NCI-H2107 treated with DMSO at 0.1 percent for 48 hours (cell line): ENCODE results near the gene PEX5.
"Not testable (repeated sequence)": the region's sequence is repeated elsewhere in the genome, so short reads cannot be mapped to it uniquely, and the experiment has no call there.

Experiments
- DNase-seq: peaks from one replicate; lab custom pipeline; 2025; ENCODE audit not compliant: unreplicated experiment; lab: John Stamatoyannopoulos, UW

PEX5 gene

GRCh38 chr12:7210642-7211151 is 21.2 kb downstream of the PEX5 start:
- no peak for DNase-seq

- no peak for DNase-seq
Measured at GRCh38 chr12:7212678-7213077, 23.2 kb downstream of the PEX5 start.

DNA sequence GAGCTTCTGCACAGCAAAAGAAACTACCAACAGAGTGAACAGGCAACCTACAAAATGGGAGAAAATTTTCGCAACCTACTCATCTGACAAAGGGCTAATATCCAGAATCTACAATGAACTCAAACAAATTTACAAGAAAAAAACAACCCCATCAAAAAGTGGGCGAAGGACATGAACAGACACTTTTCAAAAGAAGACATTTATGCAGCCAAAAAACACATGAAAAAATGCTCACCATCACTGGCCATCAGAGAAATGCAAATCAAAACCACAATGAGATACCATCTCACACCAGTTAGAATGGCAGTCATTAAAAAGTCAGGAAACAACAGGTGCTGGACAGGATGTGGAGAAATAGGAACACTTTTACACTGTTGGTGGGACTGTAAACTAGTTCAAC is 24.3 kb downstream of the PEX5 start:
- not testable (repeated sequence) for DNase-seq

GRCh38 chr12:7217475-7218069 is 28.1 kb downstream of the PEX5 start:
- DNase-seq, result no peak

DNA sequence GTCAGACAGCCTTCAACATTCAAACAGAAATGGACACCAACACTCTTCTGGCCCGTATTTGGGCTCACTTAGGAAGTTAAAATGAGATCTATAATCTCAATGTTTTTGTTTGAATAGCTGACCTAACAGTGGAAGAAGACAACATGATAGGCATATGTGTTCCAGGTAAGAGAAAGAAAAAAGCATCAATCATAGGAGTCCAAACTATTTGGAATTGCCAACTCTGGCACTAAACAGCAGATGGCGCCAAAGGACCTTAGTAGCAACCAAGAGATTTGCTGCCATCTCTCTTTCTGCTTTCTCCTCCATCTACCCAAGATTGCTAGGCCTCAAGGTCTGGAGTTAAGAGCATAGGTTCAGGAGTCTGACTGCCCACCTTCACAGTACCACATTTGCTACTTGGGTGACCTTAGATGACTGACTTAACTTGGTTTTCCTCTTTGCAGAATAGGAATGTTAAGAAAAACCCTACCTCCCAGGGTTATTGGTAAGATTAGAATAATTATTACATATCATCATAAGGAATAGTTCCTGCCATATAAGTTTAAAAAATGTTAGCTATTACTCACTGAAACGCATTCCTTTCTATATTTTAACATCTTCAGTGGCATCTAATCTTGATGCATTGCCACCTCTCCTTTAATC is 30.2 kb downstream of the PEX5 start:
- DNase-seq, result peak; percentile 28

- no peak for DNase-seq
Measured at GRCh38 chr12:7221486-7221885, 32.0 kb downstream of the PEX5 start.

DNA sequence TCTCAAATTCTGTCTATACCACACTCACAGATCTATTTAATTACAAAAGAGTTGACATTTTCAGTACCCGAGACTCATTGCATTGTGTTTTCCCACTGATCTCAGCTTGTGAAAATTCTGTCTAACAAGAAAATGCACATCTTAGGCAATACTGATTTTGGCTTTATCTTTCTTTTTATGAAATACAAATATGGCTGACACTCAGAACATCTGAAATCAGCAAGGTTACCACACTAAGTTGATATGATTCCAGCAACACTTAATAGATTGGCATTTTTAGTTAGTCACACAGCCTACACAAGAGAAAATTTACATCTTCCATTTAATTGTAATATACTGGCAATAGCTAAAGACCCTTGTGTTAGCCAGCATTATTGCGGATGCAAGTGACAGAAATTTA is 40.3 kb downstream of the PEX5 start:
- no peak for DNase-seq

DNA sequence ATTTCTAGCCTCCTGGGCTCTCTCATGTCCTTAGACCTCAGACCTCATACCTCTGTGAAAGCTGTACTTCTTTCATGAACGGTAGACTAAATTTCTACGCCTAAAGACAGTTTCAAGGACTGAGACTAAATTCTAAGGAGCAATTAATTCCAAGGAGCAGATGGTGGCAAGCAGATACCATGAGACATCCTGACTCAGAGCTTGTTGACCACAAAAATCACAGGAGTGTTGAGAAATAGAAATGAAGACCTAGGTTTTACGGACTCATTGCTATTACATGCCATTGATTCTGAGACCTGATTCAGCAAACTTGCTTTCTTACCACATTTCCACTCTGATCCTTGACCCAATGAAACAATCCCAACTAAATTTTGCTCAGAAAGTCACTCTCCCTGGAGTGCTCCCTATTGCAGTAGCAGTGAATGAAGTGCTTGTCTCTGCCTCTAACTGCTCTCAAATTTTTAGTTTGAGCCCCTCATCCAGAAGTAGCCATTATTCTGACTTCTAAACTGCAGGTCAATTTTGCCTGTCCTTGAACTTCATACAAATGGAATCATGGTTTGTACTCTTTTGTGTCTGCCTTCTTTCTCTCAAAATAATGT is 52.0 kb downstream of the PEX5 start:
- DNase-seq, result no peak

DNA sequence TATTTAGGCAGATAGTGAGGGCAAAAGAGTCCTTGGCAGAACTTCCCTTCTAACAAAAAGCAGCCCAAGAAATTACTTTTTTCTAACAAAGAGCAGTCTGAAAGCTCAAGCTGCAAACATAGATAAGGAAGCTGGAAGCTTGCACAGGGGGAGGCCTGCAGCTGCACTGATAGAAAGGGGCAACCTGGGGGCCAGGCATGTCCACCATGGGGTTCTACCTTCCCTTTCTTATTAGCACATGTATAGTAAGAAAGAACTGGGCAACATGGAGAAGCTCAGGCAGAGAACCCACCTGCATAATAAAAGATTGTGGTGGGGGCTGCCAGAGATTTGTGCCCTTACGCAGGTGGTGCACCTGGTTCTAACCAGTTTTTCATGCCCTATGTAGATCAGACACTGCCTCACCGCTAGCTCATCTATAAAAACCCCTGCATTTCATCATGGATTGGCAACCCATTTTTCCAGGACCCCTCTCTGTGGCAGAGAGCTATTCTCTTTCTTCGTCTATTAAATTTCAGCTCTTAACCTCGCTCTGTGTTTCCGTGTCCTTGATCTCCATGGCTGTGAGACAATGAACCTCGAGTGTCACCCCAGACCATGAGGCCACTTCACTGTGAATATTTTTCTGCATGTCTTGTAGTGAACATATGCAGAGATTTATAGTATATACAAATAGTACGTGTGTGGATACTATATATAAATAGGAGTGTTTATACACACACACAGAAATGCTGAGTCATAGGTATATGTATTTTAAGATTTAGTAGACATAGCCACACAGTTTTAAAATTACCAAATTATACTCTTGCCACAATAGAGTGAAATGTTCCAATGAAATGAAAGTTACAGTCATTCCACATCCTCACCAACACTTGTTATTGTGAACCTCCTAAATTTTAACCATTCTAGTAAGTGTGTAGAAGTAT is 53.0 kb downstream of the PEX5 start:
- DNase-seq, result no peak

GRCh38 chr12:7251328-7251996 is 62.0 kb downstream of the PEX5 start:
- DNase-seq, result not testable (repeated sequence)

GRCh38 chr12:7259060-7259459 is 69.6 kb downstream of the PEX5 start:
- no peak for DNase-seq
